GM13976 (cell line): ENCODE measurements around the gene PPP2R5C.
A peak's percentile ranks its signal among the peaks of the same experiment; 100 is the strongest.

Source experiments
- DNase-seq: peaks from one replicate; pipeline ENCODE4 v3.0.0; 2012; ENCODE audit warnings: low spot score
- CTCF ChIP-seq: IDR thresholded peaks from 2 replicates; pipeline ENCODE4 v1.5.1; 2012; ENCODE audit warnings: borderline replicate concordance, mild to moderate bottlenecking; ENCODE audit not compliant: insufficient read depth; ENCODE audit errors: extremely low read depth, missing control alignments, control extremely low read depth
- in situ Hi-C: fragments of 300-500 bp; cut with MboI; formaldehyde crosslinking; loops from one replicate; pipeline ENCODE4 v1.12.0; 2022; ENCODE audit warnings: low sequenced_read_pairs, mixed read lengths, inconsistent platforms; ENCODE audit not compliant: unreplicated experiment

Gene PPP2R5C

GRCh38 chr14:101873991-101874390 lies 112.5 kb downstream of the PPP2R5C start:
- TF ChIP-seq CTCF = no peak
- in situ Hi-C loops = no loop called here
- DNase-seq = no peak

GRCh38 chr14:101875041-101875726 lies 113.7 kb downstream of the PPP2R5C start:
- no peak for TF ChIP-seq CTCF
- DNase-seq = no peak
- in situ Hi-C loops = no loop called here

- no peak for DNase-seq
- in situ Hi-C loops = no loop called here
- no peak for TF ChIP-seq CTCF
Measured at GRCh38 chr14:101875727-101876554, 114.4 kb downstream of the PPP2R5C start.

- peak; percentile 79 for DNase-seq
- in situ Hi-C loops = no loop called here
- no peak for TF ChIP-seq CTCF
Measured at GRCh38 chr14:101876555-101876938, 115.0 kb downstream of the PPP2R5C start.

- DNase-seq = no peak
- no peak for TF ChIP-seq CTCF
- in situ Hi-C loops = no loop called here
Measured at GRCh38 chr14:101877766-101878165, 116.3 kb downstream of the PPP2R5C start.

GRCh38 chr14:101878211-101878821 lies 116.8 kb downstream of the PPP2R5C start:
- DNase-seq = no peak
- in situ Hi-C loops = no loop called here
- no peak for TF ChIP-seq CTCF
